ENCODE data around the gene PRKAG2.

The PRKAG2 gene

DNA sequence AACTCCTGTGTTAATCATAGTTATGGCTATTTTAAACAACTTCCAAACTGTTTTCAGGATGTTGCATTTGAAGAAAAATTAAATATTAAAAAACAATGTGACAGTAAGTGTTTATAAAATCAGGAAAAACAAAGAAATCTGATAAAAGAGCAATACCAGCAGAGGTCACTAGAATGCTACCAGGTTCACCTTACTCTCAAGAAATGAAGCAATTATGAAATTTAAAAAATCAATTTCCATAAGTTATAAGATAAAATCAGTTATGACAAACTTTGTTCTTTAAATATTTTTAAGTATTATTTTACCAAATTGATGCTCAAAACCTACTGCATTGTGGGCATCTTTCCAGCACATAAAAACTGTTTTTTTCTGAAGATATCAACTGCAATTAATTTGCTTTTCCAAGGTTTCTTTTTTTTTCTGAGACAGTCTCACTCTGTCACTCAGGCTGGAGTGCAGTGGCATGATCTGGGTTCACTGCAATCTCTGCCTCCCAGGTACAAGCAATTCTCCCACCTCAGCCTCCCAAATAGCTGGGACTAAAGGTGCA, 306.5 kb downstream of the PRKAG2 start:
- H3K27me3 ChIP-seq (replicated peaks): no peaks in the 10 kb centered on the region
- TF ChIP-seq, protein P1, sequence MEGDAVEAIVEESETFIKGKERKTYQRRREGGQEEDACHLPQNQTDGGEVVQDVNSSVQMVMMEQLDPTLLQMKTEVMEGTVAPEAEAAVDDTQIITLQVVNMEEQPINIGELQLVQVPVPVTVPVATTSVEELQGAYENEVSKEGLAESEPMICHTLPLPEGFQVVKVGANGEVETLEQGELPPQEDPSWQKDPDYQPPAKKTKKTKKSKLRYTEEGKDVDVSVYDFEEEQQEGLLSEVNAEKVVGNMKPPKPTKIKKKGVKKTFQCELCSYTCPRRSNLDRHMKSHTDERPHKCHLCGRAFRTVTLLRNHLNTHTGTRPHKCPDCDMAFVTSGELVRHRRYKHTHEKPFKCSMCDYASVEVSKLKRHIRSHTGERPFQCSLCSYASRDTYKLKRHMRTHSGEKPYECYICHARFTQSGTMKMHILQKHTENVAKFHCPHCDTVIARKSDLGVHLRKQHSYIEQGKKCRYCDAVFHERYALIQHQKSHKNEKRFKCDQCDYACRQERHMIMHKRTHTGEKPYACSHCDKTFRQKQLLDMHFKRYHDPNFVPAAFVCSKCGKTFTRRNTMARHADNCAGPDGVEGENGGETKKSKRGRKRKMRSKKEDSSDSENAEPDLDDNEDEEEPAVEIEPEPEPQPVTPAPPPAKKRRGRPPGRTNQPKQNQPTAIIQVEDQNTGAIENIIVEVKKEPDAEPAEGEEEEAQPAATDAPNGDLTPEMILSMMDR (IDR thresholded peaks at IDR 0.05; ENCODE audit: low read depth, low read length, missing control alignments): peak; percentile 39
- H3K36me3 ChIP-seq (replicated peaks): peaks cover 28% of the 10 kb centered on the region
- no peak for DNase-seq
- in situ Hi-C loops (cut with HindIII; ENCODE audit: low pct_ligation_motif_present, low sequenced_read_pairs): no loop called here
- H3K27ac ChIP-seq: no peak overlapping the region
- H3K4me3 ChIP-seq (ENCODE audit: low read depth, low read length): no peak overlapping the region

DNA sequence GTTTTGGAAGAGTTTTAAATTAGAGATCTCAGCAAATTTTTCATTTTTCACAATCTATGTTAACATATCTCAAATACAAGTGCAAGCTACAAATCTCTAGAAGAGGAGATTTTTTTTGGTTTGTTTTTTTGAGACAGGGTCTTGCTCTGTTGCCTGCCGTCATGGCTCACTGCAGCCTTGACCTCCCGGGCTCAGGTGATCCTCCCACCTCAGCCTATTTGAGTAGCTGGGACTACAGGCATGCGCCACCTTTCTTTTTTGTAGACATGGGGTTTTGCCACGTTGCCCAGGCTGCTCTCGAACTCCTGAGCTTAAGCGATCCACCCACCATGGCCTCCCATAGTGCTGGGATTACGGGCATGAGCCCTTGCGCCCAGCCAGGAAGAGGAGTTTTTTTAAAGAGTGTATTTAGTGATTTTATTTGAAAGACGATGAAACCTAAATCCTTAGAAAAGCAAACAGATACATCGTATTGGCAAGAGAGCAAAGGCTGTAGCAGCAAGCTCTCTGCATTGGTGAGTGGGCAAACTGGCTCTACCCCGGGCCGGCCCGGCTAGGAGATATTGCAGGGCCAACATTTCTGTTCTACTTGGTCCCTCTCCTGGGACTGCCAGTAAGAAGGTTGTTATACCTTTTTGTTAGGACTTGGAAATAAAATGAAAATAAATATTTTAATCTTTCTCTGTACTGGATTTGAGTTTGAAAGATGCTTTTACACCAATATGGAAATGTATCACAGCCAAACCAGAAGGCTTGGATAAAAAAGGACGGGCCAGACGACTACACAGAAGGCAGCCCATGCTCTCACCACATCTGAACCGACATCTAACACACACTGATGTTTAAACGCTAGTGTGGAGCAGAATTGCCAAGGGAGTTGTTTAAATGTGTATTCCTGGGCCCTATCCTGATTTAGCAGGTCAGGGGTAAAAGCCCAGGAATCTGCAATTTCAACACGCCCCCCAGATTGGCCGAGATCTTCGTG, 307.7 kb downstream of the PRKAG2 start:
- H3K27me3 ChIP-seq (replicated peaks): no peaks in the 10 kb centered on the region
- DNase-seq: no peak
- no peak overlapping the region for H3K27ac ChIP-seq
- peaks cover 35% of the 10 kb centered on the region for H3K36me3 ChIP-seq (replicated peaks)
- in situ Hi-C loops (cut with HindIII; ENCODE audit: low pct_ligation_motif_present, low sequenced_read_pairs): no loop called here
- H3K4me3 ChIP-seq (ENCODE audit: low read depth, low read length): no peak overlapping the region
- TF ChIP-seq, protein P1 (IDR thresholded peaks at IDR 0.05; ENCODE audit: low read depth, low read length, missing control alignments): no peak

- DNase-seq: peak; percentile 30
- in situ Hi-C loops (cut with HindIII; ENCODE audit: low pct_ligation_motif_present, low sequenced_read_pairs): no loop called here
- Histone ChIP-seq H3K4me3 (ENCODE audit: low read depth, low read length) (no peak overlapping the region), H3K27ac (no peak overlapping the region), H3K36me3 (replicated peaks) (peaks cover 47% of the 10 kb centered on the region), H3K27me3 (replicated peaks) (no peaks in the 10 kb centered on the region)
- TF ChIP-seq, protein P1 (IDR thresholded peaks at IDR 0.05; ENCODE audit: low read depth, low read length, missing control alignments): no peak
These were observed 310.0 kb downstream of the PRKAG2 start for GRCh38 chr7:151566897-151567320.

- TF ChIP-seq, protein P1 (IDR thresholded peaks at IDR 0.05; ENCODE audit: low read depth, low read length, missing control alignments): no peak
- Histone ChIP-seq H3K36me3 (replicated peaks) (peaks cover 53% of the 10 kb centered on the region), H3K4me3 (ENCODE audit: low read depth, low read length) (no peak overlapping the region), H3K27me3 (replicated peaks) (no peaks in the 10 kb centered on the region), H3K27ac (no peak overlapping the region)
- in situ Hi-C loops (cut with HindIII; ENCODE audit: low pct_ligation_motif_present, low sequenced_read_pairs): no loop called here
- DNase-seq: no peak
These were observed 311.4 kb downstream of the PRKAG2 start for GRCh38 chr7:151565541-151565940.

- no peak for DNase-seq
- Histone ChIP-seq H3K27ac (no peak overlapping the region), H3K27me3 (replicated peaks) (no peaks in the 10 kb centered on the region), H3K4me3 (ENCODE audit: low read depth, low read length) (no peak overlapping the region), H3K36me3 (replicated peaks) (peaks cover 55% of the 10 kb centered on the region)
- in situ Hi-C loops (cut with HindIII; ENCODE audit: low pct_ligation_motif_present, low sequenced_read_pairs): no loop called here
- TF ChIP-seq, protein P1 (IDR thresholded peaks at IDR 0.05; ENCODE audit: low read depth, low read length, missing control alignments): no peak
These were observed 316.7 kb downstream of the PRKAG2 start for GRCh38 chr7:151560243-151560642.

Measured in brain microvascular endothelial cell (primary cell).